Measurements from ENCODE around the gene NFE2L1.
A peak's percentile ranks its signal among the peaks of the same experiment; 100 is the strongest.
"Not testable (repeated sequence)": the region's sequence is repeated elsewhere in the genome, so short reads cannot be mapped to it uniquely, and the experiment has no call there.

The NFE2L1 gene, protein sequence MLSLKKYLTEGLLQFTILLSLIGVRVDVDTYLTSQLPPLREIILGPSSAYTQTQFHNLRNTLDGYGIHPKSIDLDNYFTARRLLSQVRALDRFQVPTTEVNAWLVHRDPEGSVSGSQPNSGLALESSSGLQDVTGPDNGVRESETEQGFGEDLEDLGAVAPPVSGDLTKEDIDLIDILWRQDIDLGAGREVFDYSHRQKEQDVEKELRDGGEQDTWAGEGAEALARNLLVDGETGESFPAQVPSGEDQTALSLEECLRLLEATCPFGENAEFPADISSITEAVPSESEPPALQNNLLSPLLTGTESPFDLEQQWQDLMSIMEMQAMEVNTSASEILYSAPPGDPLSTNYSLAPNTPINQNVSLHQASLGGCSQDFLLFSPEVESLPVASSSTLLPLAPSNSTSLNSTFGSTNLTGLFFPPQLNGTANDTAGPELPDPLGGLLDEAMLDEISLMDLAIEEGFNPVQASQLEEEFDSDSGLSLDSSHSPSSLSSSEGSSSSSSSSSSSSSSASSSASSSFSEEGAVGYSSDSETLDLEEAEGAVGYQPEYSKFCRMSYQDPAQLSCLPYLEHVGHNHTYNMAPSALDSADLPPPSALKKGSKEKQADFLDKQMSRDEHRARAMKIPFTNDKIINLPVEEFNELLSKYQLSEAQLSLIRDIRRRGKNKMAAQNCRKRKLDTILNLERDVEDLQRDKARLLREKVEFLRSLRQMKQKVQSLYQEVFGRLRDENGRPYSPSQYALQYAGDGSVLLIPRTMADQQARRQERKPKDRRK

DNA sequence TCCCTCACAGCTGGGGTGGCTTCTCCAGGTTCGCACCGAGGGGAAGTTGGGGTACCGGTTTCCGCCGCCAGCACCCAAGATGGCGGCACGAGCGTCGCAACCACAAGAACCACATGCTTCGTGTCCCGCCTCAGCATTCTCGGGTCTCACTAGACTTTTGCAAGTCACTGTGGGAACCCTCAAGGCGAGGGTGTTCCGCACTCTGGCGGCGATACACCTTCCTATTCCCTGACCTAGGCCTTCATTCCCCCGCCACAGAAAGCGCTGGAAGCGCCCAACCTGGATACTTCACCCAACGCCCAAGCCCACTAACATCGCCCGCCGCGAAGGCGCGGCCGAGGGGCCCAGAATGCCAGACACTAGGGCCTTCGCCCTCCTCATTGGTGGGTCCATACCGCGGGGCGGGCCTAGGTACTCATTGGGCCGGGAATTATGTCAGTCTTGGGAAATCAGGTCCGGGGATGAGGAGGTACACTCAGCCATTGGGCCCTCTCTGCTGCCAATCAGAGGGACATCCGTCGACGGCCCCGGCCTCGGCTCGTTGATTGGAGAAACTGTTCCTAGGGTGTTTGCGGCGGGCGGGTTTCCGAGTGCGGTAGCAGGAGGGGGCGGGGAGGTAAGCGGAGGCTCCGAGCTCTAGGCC, at the start of gene NFE2L1:
Gene NFE2L1 (plus strand): TSS at position 619 of the 643 bp plus-strand sequence. CDS start 2,760 bp downstream, outside the sequence.
- peak within 1 kb of the TSS; percentile 91 for H3K4me3 ChIP-seq (ENCODE audit: low read depth, low read length)
- peak; percentile 99 for DNase-seq (ENCODE audit: low read depth)
- TF ChIP-seq, protein P1, sequence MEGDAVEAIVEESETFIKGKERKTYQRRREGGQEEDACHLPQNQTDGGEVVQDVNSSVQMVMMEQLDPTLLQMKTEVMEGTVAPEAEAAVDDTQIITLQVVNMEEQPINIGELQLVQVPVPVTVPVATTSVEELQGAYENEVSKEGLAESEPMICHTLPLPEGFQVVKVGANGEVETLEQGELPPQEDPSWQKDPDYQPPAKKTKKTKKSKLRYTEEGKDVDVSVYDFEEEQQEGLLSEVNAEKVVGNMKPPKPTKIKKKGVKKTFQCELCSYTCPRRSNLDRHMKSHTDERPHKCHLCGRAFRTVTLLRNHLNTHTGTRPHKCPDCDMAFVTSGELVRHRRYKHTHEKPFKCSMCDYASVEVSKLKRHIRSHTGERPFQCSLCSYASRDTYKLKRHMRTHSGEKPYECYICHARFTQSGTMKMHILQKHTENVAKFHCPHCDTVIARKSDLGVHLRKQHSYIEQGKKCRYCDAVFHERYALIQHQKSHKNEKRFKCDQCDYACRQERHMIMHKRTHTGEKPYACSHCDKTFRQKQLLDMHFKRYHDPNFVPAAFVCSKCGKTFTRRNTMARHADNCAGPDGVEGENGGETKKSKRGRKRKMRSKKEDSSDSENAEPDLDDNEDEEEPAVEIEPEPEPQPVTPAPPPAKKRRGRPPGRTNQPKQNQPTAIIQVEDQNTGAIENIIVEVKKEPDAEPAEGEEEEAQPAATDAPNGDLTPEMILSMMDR (IDR thresholded peaks at IDR 0.05; ENCODE audit: low read depth, low read length, missing control alignments): no peak

GRCh38 chr17:47999582-47999981, 48.6 kb upstream of the NFE2L1 start:
- H3K4me3 ChIP-seq (ENCODE audit: low read depth, low read length): no peak overlapping the region
- no peak for DNase-seq (ENCODE audit: low read depth)
- TF ChIP-seq, protein P1 (IDR thresholded peaks at IDR 0.05; ENCODE audit: low read depth, low read length, missing control alignments): no peak

DNA sequence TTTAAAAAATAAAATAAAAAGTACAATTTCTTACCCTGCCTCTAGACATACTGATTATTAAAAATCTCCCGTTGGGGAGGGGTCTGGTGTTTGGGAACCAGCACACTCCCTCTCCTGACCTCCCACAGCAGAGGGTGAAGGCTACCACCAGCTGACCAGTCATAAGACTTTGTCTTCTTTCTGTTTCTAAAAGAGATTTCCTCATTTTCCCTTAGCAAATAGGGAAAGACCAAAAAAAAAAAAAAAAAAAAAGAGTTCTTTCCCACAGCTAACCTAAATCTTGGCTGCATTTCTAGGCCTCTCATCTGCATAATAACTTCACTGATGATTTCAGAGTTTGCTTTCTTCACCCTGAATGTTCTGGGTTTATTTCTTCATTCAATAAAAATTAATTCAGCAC, 47.0 kb upstream of the NFE2L1 start:
- H3K4me3 ChIP-seq (ENCODE audit: low read depth, low read length): no peak overlapping the region
- DNase-seq (ENCODE audit: low read depth): no peak
- TF ChIP-seq, protein P1 (IDR thresholded peaks at IDR 0.05; ENCODE audit: low read depth, low read length, missing control alignments): no peak

- not testable (repeated sequence) for H3K4me3 ChIP-seq (ENCODE audit: low read depth, low read length); DNase-seq (ENCODE audit: low read depth)
Observed at GRCh38 chr17:48001657-48002056, 46.5 kb upstream of the NFE2L1 start.

- TF ChIP-seq, protein P1 (IDR thresholded peaks at IDR 0.05; ENCODE audit: low read depth, low read length, missing control alignments): no peak
- no peak overlapping the region for H3K4me3 ChIP-seq (ENCODE audit: low read depth, low read length)
- no peak for DNase-seq (ENCODE audit: low read depth)
Observed at GRCh38 chr17:48002266-48002915, 45.8 kb upstream of the NFE2L1 start.

GRCh38 chr17:48002916-48003416, 45.2 kb upstream of the NFE2L1 start:
- no peak for DNase-seq (ENCODE audit: low read depth)
- TF ChIP-seq, protein P1 (IDR thresholded peaks at IDR 0.05; ENCODE audit: low read depth, low read length, missing control alignments): no peak
- no peak overlapping the region for H3K4me3 ChIP-seq (ENCODE audit: low read depth, low read length)

Data from GM12864 (cell line).